OCI-LY7 (cell line): ENCODE measurements around the gene MAGOH.

Experiments
- EZH2phosphoT487 ChIP-seq: fragments of 200-600 bp; sonication (generic); IDR thresholded peaks from 2 replicates; pipeline ENCODE4 v1.6.1; 2018; ENCODE audit warnings: low read depth, borderline replicate concordance, mild to moderate bottlenecking, mixed run types, antibody characterized with exemption, low read length, moderate library complexity, mixed read lengths
- TF ChIP-seq, protein P1 (sequence below): fragments of 200-600 bp; sonication (generic); conservative IDR thresholded peaks from 2 replicates; pipeline ENCODE4 v1.5.1; 2014; ENCODE audit warnings: mild to moderate bottlenecking, antibody characterized with exemption, low read length, moderate library complexity, mixed read lengths

DNA sequence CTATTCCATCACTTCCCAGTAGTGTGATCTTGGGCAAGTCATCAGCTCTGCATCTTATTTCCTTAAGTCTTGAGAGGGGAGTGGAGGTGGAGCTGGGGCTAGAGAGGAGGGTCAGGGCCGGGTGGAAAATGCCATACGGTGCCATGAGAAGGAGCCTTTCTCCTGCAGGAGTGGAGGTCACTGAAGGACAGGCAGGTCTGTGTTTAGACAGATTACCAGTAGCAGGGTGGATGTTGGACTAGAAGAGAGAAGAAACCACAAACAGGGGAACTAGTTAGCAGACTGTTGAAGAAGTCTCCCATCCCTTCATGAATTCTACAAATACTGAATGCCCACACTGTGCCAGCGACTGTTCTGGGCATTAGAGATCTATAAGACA is 55.6 kb downstream of the MAGOH start:
- TF ChIP-seq, protein P1, sequence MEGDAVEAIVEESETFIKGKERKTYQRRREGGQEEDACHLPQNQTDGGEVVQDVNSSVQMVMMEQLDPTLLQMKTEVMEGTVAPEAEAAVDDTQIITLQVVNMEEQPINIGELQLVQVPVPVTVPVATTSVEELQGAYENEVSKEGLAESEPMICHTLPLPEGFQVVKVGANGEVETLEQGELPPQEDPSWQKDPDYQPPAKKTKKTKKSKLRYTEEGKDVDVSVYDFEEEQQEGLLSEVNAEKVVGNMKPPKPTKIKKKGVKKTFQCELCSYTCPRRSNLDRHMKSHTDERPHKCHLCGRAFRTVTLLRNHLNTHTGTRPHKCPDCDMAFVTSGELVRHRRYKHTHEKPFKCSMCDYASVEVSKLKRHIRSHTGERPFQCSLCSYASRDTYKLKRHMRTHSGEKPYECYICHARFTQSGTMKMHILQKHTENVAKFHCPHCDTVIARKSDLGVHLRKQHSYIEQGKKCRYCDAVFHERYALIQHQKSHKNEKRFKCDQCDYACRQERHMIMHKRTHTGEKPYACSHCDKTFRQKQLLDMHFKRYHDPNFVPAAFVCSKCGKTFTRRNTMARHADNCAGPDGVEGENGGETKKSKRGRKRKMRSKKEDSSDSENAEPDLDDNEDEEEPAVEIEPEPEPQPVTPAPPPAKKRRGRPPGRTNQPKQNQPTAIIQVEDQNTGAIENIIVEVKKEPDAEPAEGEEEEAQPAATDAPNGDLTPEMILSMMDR = no peak
- TF ChIP-seq EZH2phosphoT487 = no peak
